BE2C (cell line): Measurements from ENCODE around the gene C21orf91.

Source experiments
- DNase-seq: peaks from one replicate; pipeline ENCODE4 v3.0.0-alpha.2; 2020
- H3K27me3 ChIP-seq: fragments of 250-450 bp; sonication (Bioruptor Pico); 2 replicates; pipeline ENCODE4 v1.5.1; 2020; ENCODE audit warnings: mild to moderate bottlenecking
- H3K36me3 ChIP-seq: fragments of 250-450 bp; sonication (Bioruptor Pico); 2 replicates; pipeline ENCODE4 v1.5.1; 2020; ENCODE audit warnings: mild to moderate bottlenecking
- H3K4me1 ChIP-seq: fragments of 250-450 bp; sonication (Bioruptor Pico); 2 replicates; pipeline ENCODE4 v1.5.1; 2020
- H3K4me3 ChIP-seq: 2 replicates; pipeline ENCODE4 v1.5.1; 2011; ENCODE audit warnings: low read depth, low read length
- H3K9me3 ChIP-seq: fragments of 250-450 bp; sonication (Bioruptor Pico); 2 replicates; pipeline ENCODE4 v1.5.1; 2020
- TF ChIP-seq, protein P1 (sequence below): IDR thresholded peaks from 2 replicates; pipeline ENCODE4 v1.5.1; 2012; ENCODE audit warnings: mild to moderate bottlenecking, low read depth, low read length

The C21orf91 gene

DNA sequence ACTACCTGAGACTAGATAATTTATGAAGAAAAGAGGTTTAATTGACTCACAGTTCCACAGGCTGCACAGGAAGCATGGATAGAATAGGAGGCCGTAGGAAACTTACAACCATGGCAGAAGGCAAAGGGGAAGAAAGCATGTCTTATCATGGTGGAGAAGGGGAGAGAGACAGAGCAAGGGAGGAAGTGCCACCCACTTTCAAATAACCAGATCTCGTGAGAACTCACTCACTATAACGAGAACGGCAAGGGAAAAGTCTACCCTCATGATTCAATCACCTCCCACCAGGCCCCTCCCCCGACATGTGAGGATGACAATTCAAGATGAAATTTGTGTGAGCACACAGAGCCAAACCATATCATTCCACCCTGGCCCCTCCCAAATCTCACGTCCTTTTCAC lies 4.7 kb upstream of the C21orf91 start:
- DNase-seq = no peak
- Histone ChIP-seq H3K9me3 (no peaks in the 10 kb centered on the region), H3K27me3 (no peaks in the 10 kb centered on the region), H3K4me1 (peaks cover 2% of the 10 kb centered on the region; the same call in 1 of the 2 replicates), H3K4me3 (no peak overlapping the region), H3K36me3 (no peaks in the 10 kb centered on the region)
- TF ChIP-seq, protein P1, sequence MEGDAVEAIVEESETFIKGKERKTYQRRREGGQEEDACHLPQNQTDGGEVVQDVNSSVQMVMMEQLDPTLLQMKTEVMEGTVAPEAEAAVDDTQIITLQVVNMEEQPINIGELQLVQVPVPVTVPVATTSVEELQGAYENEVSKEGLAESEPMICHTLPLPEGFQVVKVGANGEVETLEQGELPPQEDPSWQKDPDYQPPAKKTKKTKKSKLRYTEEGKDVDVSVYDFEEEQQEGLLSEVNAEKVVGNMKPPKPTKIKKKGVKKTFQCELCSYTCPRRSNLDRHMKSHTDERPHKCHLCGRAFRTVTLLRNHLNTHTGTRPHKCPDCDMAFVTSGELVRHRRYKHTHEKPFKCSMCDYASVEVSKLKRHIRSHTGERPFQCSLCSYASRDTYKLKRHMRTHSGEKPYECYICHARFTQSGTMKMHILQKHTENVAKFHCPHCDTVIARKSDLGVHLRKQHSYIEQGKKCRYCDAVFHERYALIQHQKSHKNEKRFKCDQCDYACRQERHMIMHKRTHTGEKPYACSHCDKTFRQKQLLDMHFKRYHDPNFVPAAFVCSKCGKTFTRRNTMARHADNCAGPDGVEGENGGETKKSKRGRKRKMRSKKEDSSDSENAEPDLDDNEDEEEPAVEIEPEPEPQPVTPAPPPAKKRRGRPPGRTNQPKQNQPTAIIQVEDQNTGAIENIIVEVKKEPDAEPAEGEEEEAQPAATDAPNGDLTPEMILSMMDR = no peak

DNA sequence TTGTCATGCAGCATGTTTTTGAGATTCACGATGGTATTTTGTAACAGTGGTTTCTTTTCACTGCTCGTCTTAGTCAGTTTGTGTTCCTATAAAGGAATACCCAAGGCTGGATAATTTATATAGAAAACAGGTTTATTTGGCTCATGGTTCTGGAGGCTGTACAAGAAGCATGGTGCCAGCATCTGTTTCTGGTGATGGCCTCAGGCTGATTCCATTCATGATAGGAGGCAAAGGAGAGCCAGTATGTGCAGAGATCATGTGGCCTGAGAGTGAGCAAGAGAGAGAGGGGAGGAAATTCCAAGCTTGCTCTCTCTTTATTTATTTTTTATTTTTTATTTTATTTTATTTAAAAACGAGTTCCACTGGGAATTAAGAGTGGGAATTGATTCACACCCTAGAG lies 2.0 kb upstream of the C21orf91 start:
- no peak for DNase-seq
- Histone ChIP-seq H3K4me1 (peaks cover 2% of the 10 kb centered on the region; the same call in 1 of the 2 replicates), H3K4me3 (no peak overlapping the region), H3K9me3 (no peaks in the 10 kb centered on the region), H3K27me3 (no peaks in the 10 kb centered on the region), H3K36me3 (peaks cover 6% of the 10 kb centered on the region)
- TF ChIP-seq, protein P1 = no peak

DNA sequence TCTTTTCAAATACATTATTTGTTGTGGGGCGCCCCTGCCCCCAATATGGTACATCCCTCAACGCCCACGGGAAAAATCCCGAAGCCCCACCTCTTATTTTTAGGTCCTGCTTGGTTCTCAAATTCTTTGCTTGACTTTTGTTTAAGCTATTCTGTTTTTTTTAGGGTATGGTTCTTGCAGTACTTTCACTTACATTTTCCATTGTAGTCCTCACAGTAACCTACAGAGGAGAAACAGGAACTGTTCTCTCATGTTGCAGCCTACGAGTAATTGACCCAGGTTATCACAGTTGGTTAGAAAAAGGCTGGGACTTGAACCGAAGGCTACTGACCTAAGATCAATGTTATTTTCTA lies 697 bp upstream of the C21orf91 start:
- H3K4me3 ChIP-seq = peak overlapping the region; percentile 86
- H3K4me1 ChIP-seq = peaks cover 2% of the 10 kb centered on the region; the same call in 1 of the 2 replicates
- H3K27me3 ChIP-seq = no peaks in the 10 kb centered on the region
- TF ChIP-seq, protein P1 = no peak
- DNase-seq = no peak
- H3K9me3 ChIP-seq = no peaks in the 10 kb centered on the region
- peaks cover 14% of the 10 kb centered on the region for H3K36me3 ChIP-seq

DNA sequence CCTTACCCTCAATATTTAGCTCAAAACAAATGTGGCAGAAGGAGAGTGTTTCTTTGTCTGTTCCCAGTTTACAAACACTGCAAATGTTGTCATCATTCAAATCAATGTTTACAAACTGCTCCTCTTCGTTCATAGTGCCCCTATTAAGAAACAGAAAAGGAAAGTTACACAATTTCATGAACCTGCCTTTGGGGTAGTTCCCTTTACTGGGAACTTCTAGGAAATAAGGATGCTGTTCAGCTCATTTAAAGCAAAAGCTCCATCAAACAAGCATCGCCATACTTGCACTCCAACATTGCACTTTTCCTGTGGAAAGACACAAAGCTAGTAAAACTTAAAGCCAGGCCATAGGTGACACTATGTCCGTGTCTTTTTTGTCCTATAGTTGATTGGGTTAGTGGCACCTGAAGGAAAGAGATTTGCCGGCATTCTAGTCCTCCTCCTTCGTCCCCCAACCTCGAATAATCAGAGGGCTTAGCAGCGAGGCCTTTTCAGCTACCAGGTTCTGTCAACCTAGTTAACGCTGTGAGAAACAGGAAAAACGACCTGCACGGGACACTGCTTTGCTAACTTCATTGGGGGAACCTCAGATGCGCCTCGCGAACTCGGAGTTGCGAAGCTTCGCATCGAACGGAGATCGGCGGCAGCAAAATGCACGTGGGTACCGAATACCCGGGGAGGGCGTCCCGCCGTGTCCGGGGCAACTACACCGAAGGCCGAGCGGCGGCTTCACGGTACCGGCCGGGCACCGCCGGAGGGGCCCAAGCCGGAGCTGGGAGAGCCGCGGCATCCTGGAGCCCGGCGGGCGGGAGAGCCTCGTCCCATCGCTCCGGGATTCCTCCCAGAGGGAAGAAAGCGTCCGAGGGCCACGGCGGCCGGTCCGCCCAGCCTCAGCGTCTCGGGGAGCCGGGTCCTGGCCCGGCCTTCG lies 706 bp downstream of the C21orf91 start:
- peak overlapping the region; percentile 86 for H3K4me3 ChIP-seq
- no peaks in the 10 kb centered on the region for H3K9me3 ChIP-seq
- TF ChIP-seq, protein P1 = no peak
- no peaks in the 10 kb centered on the region for H3K27me3 ChIP-seq
- peak; percentile 42 for DNase-seq
- peaks cover 2% of the 10 kb centered on the region; the same call in 1 of the 2 replicates for H3K4me1 ChIP-seq
- peaks cover 20% of the 10 kb centered on the region for H3K36me3 ChIP-seq

DNA sequence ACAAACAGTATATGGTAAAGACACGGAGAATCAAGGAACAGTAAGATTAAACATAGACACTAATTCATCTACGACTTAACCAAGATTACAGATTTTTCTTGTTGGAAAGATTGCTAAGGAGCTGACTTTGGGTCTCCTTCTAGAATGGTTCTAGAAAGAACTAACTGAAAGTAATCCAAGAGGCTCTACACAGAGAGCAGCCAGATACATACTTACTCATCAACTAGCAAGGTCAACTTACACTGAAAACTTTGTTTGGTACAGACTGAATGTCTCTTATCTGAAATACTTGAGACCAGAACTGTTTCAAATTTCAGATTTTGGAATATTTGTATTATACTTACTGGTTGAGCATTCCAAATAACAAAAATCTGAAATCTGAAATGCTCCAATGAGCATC lies 5.8 kb downstream of the C21orf91 start:
- peaks cover 7% of the 10 kb centered on the region for H3K4me1 ChIP-seq
- H3K36me3 ChIP-seq = peaks cover 55% of the 10 kb centered on the region
- H3K9me3 ChIP-seq = peaks cover 5% of the 10 kb centered on the region
- TF ChIP-seq, protein P1 = no peak
- no peak overlapping the region for H3K4me3 ChIP-seq
- H3K27me3 ChIP-seq = no peaks in the 10 kb centered on the region
- no peak for DNase-seq

DNA sequence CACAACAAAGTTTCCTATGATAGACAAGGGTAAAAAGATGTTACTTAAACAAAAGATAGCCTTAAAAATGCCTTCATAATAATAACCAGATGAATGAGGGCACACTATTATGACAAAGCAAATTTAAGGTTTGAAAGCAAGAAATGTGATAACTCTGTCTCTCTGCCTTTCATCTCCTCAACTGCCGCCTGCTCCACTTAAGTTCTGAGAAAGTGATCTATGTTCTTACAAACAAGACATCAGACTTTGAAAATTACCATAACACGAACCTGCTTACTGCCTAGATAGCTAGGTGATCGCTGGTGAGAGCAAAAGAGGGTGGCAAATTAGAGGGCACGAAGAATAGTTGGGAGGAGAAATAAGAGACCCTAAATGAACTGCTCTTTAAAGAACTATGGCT lies 13.2 kb downstream of the C21orf91 start:
- Histone ChIP-seq H3K27me3 (no peaks in the 10 kb centered on the region), H3K9me3 (peaks cover 10% of the 10 kb centered on the region), H3K36me3 (peaks cover 42% of the 10 kb centered on the region), H3K4me3 (no peak overlapping the region), H3K4me1 (peaks cover 16% of the 10 kb centered on the region)
- no peak for DNase-seq
- TF ChIP-seq, protein P1 = no peak
